ENCODE measurements around the gene AGBL2.
A peak's percentile ranks its signal among the peaks of the same experiment; 100 is the strongest.
"Not testable (repeated sequence)": the region's sequence is repeated elsewhere in the genome, so short reads cannot be mapped to it uniquely, and the experiment has no call there.

The AGBL2 gene, protein sequence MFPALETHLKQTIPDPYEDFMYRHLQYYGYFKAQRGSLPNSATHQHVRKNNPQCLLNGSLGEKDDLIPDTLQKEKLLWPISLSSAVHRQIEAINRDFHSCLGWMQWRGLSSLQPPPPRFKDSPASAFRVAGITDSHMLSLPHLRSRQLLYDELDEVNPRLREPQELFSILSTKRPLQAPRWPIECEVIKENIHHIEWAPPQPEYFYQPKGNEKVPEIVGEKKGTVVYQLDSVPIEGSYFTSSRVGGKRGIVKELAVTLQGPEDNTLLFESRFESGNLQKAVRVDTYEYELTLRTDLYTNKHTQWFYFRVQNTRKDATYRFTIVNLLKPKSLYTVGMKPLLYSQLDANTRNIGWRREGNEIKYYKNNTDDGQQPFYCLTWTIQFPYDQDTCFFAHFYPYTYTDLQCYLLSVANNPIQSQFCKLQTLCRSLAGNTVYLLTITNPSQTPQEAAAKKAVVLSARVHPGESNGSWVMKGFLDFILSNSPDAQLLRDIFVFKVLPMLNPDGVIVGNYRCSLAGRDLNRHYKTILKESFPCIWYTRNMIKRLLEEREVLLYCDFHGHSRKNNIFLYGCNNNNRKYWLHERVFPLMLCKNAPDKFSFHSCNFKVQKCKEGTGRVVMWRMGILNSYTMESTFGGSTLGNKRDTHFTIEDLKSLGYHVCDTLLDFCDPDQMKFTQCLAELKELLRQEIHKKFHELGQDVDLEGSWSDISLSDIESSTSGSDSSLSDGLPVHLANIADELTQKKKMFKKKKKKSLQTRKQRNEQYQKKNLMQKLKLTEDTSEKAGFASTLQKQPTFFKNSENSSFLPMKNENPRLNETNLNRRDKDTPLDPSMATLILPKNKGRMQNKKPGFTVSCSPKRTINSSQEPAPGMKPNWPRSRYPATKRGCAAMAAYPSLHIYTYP

DNA sequence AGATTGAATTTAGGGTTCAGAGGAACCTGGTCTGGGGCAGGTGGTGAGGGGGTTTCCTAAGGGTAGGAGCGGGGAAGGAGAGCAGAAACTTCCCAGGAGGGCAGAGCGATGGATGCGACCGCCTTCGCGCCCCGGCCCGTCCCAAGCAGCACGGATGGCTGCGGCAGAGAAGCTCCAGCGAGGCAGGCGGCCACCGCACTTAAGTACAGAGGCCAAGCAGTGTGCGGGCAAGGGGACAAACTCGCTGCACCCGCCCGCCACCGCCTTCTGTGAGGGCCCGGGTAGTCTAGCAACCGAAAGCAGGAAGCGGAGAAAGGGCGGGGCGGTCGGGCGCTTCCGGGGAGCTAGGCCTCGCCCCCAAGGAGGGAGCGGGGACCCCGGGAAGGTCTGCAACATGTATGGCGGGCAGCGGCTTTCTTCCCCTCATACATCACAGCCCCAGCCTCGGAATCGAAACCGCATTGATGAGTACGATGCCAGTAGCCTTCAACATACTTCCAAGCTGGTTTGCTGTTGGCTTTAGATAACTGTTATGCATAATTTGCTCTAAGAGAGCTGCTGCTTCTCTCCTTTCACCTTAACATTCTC is at the start of gene AGBL2:
AGBL2 (minus strand) TSS at position 288 of the 588 bp plus-strand sequence. CDS start 719 bp downstream, outside the sequence.
- Histone ChIP-seq H3K27me3 (ENCODE audit: control insufficient read depth, insufficient read depth, low read length) (no peaks in the 10 kb centered on the region), H3K4me3 (ENCODE audit: low read depth, low read length) (peak within 1 kb of the TSS; percentile 62), H3K27ac (ENCODE audit: low read depth, low read length) (no peak within 1 kb of the TSS), H3K4me1 (ENCODE audit: control insufficient read depth, insufficient read depth, low read length) (peaks cover 5% of the 10 kb centered on the region; the same call in 1 of the 2 replicates), H3K36me3 (ENCODE audit: control insufficient read depth, insufficient read depth, low read length) (peaks cover 40% of the 10 kb centered on the region), H3K9me3 (ENCODE audit: control insufficient read depth, insufficient read depth, low read depth, low read length) (no peaks in the 10 kb centered on the region), H3K9ac (ENCODE audit: low read length) (no peak within 1 kb of the TSS)

DNA sequence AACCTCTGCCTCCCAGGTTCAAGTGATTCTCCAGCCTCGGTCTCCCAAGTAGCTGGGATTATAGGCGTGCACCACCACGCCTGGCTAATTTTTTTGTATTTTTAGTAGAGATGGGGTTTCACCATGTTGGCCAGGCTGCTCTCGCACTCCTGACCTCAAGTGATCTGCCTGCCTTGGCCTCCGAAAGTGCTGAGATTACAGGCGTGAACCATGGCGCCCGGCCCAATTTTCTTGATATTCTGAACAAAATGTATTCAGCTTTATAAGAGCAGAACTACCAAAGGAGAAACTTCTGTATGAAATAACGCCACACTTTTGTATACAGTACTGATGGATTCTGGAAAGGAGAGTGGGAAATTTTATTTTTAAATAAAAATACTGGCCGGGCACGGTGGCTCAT is 44.1 kb upstream of the AGBL2 start:
- not testable (repeated sequence) for H3K4me1 ChIP-seq (ENCODE audit: control insufficient read depth, insufficient read depth, low read length); H3K4me3 ChIP-seq (ENCODE audit: low read depth, low read length); H3K27me3 ChIP-seq (ENCODE audit: control insufficient read depth, insufficient read depth, low read length); H3K9me3 ChIP-seq (ENCODE audit: control insufficient read depth, insufficient read depth, low read depth, low read length); H3K27ac ChIP-seq (ENCODE audit: low read depth, low read length); H3K9ac ChIP-seq (ENCODE audit: low read length)
- H3K36me3 ChIP-seq (ENCODE audit: control insufficient read depth, insufficient read depth, low read length) = peaks cover 91% of the 10 kb centered on the region

DNA sequence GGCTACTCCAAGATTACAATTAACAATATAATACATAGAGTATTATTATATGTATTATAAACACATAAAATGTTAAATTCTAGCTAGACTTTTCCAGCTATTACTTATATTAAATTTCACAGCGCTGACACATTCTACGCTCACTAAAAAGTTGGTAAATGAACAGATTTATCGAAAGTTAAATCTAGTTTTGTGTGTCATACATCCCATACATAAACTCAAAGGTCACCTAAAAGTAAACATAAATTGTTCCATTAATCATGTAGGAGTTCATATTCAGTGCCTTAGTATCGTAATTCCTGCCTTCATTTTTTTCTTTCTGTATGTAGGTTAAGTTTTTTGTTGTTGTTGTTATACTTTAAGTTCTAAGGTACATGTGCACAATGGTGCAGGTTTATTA is 41.0 kb upstream of the AGBL2 start:
- no peak overlapping the region for H3K4me3 ChIP-seq (ENCODE audit: low read depth, low read length)
- H3K9ac ChIP-seq (ENCODE audit: low read length) = no peak overlapping the region
- no peaks in the 10 kb centered on the region for H3K27me3 ChIP-seq (ENCODE audit: control insufficient read depth, insufficient read depth, low read length)
- peaks cover 91% of the 10 kb centered on the region for H3K36me3 ChIP-seq (ENCODE audit: control insufficient read depth, insufficient read depth, low read length)
- no peaks in the 10 kb centered on the region for H3K4me1 ChIP-seq (ENCODE audit: control insufficient read depth, insufficient read depth, low read length)
- no peak overlapping the region for H3K27ac ChIP-seq (ENCODE audit: low read depth, low read length)
- H3K9me3 ChIP-seq (ENCODE audit: control insufficient read depth, insufficient read depth, low read depth, low read length) = no peaks in the 10 kb centered on the region

DNA sequence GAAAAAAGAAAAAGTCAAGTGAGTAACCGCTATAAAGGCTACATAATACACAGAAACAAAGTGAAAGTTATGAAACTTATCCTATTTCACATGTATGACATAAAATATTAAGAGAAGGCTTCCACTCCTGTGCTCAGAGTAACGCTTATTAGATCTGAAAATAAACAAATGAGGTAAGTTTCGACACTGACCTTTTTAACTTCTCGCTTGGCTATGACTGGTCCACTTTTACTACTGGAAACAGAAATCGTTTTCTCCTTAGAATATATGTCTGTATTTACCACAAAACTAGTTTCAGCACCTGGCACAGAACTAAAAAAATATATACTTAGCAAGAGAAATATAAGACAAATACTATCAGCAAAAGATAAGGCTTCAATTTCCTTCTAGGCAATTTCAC is 35.6 kb upstream of the AGBL2 start:
- no peak overlapping the region for H3K27ac ChIP-seq (ENCODE audit: low read depth, low read length)
- H3K27me3 ChIP-seq (ENCODE audit: control insufficient read depth, insufficient read depth, low read length) = no peaks in the 10 kb centered on the region
- H3K9ac ChIP-seq (ENCODE audit: low read length) = no peak overlapping the region
- peaks cover 93% of the 10 kb centered on the region for H3K36me3 ChIP-seq (ENCODE audit: control insufficient read depth, insufficient read depth, low read length)
- H3K4me1 ChIP-seq (ENCODE audit: control insufficient read depth, insufficient read depth, low read length) = no peaks in the 10 kb centered on the region
- H3K9me3 ChIP-seq (ENCODE audit: control insufficient read depth, insufficient read depth, low read depth, low read length) = no peaks in the 10 kb centered on the region
- no peak overlapping the region for H3K4me3 ChIP-seq (ENCODE audit: low read depth, low read length)

DNA sequence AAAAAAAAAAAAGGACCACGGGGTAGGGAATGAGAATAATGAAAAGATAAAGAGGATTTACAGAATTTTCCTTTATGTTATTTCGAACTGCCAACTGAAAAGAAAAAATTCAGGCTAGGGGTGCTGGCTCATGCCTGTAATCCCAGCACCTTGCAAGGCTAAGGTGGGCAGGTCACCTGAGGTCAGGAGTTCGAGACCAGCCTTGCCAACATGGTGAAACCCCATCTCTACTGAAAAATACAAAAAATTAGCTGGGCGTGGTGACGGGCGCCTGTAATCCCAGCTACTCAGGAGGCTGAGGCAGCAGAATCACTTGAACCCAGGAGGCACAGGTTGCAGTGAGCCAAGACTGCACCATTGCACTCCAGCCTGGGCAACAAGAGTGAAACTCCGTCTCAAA is 27.3 kb upstream of the AGBL2 start:
- H3K27me3 ChIP-seq (ENCODE audit: control insufficient read depth, insufficient read depth, low read length); H3K9me3 ChIP-seq (ENCODE audit: control insufficient read depth, insufficient read depth, low read depth, low read length); H3K27ac ChIP-seq (ENCODE audit: low read depth, low read length); H3K4me1 ChIP-seq (ENCODE audit: control insufficient read depth, insufficient read depth, low read length); H3K4me3 ChIP-seq (ENCODE audit: low read depth, low read length); H3K9ac ChIP-seq (ENCODE audit: low read length): not testable (repeated sequence)
- H3K36me3 ChIP-seq (ENCODE audit: control insufficient read depth, insufficient read depth, low read length) = peaks cover 95% of the 10 kb centered on the region

DNA sequence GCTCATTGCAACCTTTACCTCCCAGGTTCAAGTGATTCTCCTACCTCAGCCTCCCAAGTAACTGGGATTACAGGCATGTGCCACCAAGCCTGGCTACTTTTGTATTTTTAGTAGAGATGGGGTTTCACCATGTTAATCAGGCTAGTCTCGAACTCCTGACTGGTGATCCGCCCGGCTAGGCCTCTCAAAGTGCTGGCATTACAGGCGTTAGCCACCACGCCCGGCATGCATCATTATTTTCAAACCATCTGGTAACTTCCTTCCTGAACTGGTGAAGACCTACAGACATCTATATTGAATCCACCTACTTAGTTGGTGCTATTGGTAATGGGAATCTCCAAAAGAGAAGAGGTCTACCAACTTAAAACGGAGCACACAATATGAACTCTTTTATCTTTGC is 22.6 kb upstream of the AGBL2 start:
- not testable (repeated sequence) for H3K9me3 ChIP-seq (ENCODE audit: control insufficient read depth, insufficient read depth, low read depth, low read length); H3K27ac ChIP-seq (ENCODE audit: low read depth, low read length); H3K27me3 ChIP-seq (ENCODE audit: control insufficient read depth, insufficient read depth, low read length); H3K4me1 ChIP-seq (ENCODE audit: control insufficient read depth, insufficient read depth, low read length); H3K9ac ChIP-seq (ENCODE audit: low read length); H3K4me3 ChIP-seq (ENCODE audit: low read depth, low read length)
- H3K36me3 ChIP-seq (ENCODE audit: control insufficient read depth, insufficient read depth, low read length) = peaks cover 93% of the 10 kb centered on the region

DNA sequence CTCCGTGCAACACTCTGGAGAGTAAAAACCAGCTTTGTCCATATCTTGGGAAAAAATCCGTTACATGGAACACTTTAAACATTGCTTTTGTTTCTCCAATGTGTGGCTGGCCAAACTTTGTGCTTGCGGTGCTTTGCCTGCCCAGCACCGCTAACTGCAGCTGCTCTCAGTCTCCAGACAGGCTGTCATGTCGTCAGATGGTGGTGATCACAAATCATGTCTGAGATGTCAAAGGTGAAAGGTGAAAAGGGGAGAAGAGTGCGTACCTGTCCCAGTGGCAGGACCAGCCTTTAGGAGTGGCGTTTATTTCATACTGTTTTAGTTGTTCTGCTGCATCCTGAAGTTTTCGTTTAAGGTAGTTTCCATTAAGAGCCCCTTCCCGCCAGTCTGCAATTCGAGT is 17.1 kb upstream of the AGBL2 start:
- Histone ChIP-seq H3K36me3 (ENCODE audit: control insufficient read depth, insufficient read depth, low read length) (peaks cover 97% of the 10 kb centered on the region), H3K9me3 (ENCODE audit: control insufficient read depth, insufficient read depth, low read depth, low read length) (no peaks in the 10 kb centered on the region)

DNA sequence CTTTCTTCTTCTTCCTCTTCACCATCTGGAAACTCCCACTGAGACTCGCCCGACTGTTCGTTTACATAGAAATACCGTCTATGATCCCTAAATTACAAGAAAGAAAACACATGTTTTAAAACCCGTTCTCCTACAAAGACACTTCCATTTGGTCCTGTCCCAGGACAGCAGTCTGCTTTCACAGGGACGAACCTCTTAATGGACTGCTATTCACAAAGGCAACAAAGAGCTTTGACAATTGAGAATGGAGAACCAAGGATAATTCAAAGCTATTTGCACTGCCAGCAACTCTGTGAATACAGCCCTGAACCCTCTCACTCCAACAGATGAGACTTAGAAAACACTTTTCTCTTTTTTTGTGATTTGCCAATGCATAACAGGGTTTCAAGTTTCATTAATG is 16.3 kb upstream of the AGBL2 start:
- Histone ChIP-seq H3K27ac (ENCODE audit: low read depth, low read length) (0 out of 2 replicates have a peak overlapping the region, but pooled peaks have one; percentile 14), H3K36me3 (ENCODE audit: control insufficient read depth, insufficient read depth, low read length) (peaks cover 98% of the 10 kb centered on the region), H3K9me3 (ENCODE audit: control insufficient read depth, insufficient read depth, low read depth, low read length) (no peaks in the 10 kb centered on the region), H3K4me1 (ENCODE audit: control insufficient read depth, insufficient read depth, low read length) (no peaks in the 10 kb centered on the region), H3K4me3 (ENCODE audit: low read depth, low read length) (no peak overlapping the region), H3K27me3 (ENCODE audit: control insufficient read depth, insufficient read depth, low read length) (no peaks in the 10 kb centered on the region), H3K9ac (ENCODE audit: low read length) (no peak overlapping the region)

More for the DNA sequence above, 17.1 kb upstream of the AGBL2 start:
- no peaks in the 10 kb centered on the region for H3K4me1 ChIP-seq (ENCODE audit: control insufficient read depth, insufficient read depth, low read length)
- no peak overlapping the region for H3K27ac ChIP-seq (ENCODE audit: low read depth, low read length)
- H3K4me3 ChIP-seq (ENCODE audit: low read depth, low read length) = no peak overlapping the region
- H3K9ac ChIP-seq (ENCODE audit: low read length) = no peak overlapping the region
- no peaks in the 10 kb centered on the region for H3K27me3 ChIP-seq (ENCODE audit: control insufficient read depth, insufficient read depth, low read length)

DNA sequence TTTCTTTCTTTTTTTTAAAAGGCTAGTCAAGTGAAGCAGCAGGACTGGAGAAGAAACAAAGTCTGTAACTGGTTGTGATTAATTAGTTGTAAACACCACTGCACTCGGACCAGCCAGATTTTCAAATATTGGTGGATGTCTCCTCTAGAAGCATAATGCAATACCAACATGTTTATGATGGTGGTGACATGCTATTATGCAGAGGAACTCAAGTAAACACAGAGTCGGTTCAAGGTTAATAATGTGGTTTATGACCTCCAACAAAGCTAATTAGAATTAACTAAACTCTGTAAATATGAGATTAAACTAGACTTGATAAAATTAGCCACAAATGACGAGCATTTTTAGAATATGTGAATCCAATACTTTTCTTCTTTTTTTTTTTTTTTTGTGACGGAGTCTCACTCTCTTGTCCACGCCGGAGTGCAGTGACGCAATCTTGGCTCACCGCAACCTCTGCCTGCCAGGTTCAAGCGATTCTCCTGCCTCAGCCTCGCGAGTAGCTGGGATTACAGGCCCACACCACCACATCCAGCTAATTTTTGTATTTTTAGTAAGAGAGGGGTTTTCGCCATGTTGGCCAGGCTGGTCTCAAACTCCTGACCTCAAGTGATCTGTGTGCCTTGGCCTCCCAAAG is 11.8 kb upstream of the AGBL2 start:
- Histone ChIP-seq H3K27me3 (ENCODE audit: control insufficient read depth, insufficient read depth, low read length) (no peaks in the 10 kb centered on the region), H3K27ac (ENCODE audit: low read depth, low read length) (no peak overlapping the region), H3K4me1 (ENCODE audit: control insufficient read depth, insufficient read depth, low read length) (no peaks in the 10 kb centered on the region), H3K9me3 (ENCODE audit: control insufficient read depth, insufficient read depth, low read depth, low read length) (no peaks in the 10 kb centered on the region), H3K9ac (ENCODE audit: low read length) (no peak overlapping the region), H3K4me3 (ENCODE audit: low read depth, low read length) (no peak overlapping the region), H3K36me3 (ENCODE audit: control insufficient read depth, insufficient read depth, low read length) (peaks cover 99% of the 10 kb centered on the region)

DNA sequence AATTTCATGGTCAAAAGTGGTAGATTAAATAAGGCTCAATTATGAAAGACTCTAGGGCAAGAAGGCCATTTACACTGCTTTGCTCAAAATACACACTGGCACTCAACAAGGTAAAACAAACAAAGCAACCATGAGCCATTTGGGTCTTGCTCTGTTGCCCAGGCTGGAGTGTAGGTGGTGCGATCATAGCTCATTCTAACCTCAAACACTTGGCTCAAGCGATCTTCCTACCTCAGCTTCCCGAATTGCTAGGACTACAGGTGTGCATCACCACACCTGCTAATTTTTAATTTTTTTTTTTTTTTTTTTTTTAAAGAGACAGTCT is 10.9 kb upstream of the AGBL2 start:
- H3K36me3 ChIP-seq (ENCODE audit: control insufficient read depth, insufficient read depth, low read length) = peaks cover 98% of the 10 kb centered on the region
- no peak overlapping the region for H3K4me3 ChIP-seq (ENCODE audit: low read depth, low read length)
- no peaks in the 10 kb centered on the region for H3K9me3 ChIP-seq (ENCODE audit: control insufficient read depth, insufficient read depth, low read depth, low read length)
- H3K27me3 ChIP-seq (ENCODE audit: control insufficient read depth, insufficient read depth, low read length) = no peaks in the 10 kb centered on the region
- H3K4me1 ChIP-seq (ENCODE audit: control insufficient read depth, insufficient read depth, low read length) = no peaks in the 10 kb centered on the region
- H3K27ac ChIP-seq (ENCODE audit: low read depth, low read length) = no peak overlapping the region
- no peak overlapping the region for H3K9ac ChIP-seq (ENCODE audit: low read length)

All from HUES6 (cell line).